ENCODE data around the gene MED25.

Gene MED25

DNA sequence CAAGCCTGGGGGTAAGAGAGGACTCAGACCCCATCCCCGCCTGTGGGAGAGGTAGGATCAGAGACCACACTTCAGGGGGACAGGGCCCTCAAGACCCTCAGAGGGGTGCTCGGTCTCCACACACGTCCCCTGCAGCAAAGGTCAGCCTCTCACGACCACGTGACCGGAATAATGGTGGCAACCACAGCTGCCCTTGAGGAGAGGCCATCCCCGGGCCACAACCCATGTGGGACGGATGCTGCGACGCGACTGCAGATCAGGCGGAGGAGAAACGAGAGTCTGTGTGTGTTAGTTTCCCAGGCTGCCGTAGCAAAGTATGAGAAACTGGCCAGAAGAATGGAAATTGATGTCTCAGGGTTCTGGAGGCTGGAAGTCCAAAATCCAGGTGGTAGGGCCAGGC, 8.9 kb downstream of the MED25 start:
- TF ChIP-seq POLR2AphosphoS5 (IDR thresholded peaks at IDR 0.05; ENCODE audit: low read depth, low read length) (no peak), TAF1 (IDR thresholded peaks at IDR 0.05; ENCODE audit: borderline replicate concordance, insufficient read depth, low read length) (no peak), SIN3A (IDR thresholded peaks at IDR 0.05; ENCODE audit: borderline replicate concordance, insufficient read depth, low read length) (no peak), FOXP2 (optimal IDR thresholded peaks at IDR 0.05; ENCODE audit: borderline replicate concordance, extremely low read depth, extremely low read length, insufficient read depth) (no peak)
- TF ChIP-seq, protein P1, sequence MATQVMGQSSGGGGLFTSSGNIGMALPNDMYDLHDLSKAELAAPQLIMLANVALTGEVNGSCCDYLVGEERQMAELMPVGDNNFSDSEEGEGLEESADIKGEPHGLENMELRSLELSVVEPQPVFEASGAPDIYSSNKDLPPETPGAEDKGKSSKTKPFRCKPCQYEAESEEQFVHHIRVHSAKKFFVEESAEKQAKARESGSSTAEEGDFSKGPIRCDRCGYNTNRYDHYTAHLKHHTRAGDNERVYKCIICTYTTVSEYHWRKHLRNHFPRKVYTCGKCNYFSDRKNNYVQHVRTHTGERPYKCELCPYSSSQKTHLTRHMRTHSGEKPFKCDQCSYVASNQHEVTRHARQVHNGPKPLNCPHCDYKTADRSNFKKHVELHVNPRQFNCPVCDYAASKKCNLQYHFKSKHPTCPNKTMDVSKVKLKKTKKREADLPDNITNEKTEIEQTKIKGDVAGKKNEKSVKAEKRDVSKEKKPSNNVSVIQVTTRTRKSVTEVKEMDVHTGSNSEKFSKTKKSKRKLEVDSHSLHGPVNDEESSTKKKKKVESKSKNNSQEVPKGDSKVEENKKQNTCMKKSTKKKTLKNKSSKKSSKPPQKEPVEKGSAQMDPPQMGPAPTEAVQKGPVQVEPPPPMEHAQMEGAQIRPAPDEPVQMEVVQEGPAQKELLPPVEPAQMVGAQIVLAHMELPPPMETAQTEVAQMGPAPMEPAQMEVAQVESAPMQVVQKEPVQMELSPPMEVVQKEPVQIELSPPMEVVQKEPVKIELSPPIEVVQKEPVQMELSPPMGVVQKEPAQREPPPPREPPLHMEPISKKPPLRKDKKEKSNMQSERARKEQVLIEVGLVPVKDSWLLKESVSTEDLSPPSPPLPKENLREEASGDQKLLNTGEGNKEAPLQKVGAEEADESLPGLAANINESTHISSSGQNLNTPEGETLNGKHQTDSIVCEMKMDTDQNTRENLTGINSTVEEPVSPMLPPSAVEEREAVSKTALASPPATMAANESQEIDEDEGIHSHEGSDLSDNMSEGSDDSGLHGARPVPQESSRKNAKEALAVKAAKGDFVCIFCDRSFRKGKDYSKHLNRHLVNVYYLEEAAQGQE (IDR thresholded peaks at IDR 0.05; ENCODE audit: insufficient read depth in 1 of 2, low read depth in 2 of 2, low read length in 2 of 2), result no peak

DNA sequence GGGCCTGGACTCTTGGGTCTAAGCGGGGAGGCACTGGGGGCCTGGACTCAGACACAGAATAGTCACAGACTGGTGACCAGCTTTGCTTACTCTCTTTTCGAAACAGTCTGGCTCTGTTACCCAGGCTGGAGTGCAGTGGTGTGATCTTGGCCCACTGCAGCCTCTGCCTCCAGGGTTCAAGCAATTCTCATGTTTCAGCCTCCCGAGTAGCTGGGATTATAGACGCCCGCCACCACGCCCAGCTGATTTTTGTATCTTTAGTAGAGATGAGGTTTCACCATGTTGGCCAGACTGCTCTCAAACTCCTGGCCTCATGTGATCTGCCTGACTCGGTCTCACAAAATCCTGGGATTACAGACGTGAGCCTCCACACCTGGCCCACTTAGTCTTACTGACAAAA, 11.1 kb downstream of the MED25 start:
- TF ChIP-seq SIN3A (IDR thresholded peaks at IDR 0.05; ENCODE audit: borderline replicate concordance, insufficient read depth, low read length), result no peak
- no peak for TF ChIP-seq POLR2AphosphoS5 (IDR thresholded peaks at IDR 0.05; ENCODE audit: low read depth, low read length)
- no peak for TF ChIP-seq TAF1 (IDR thresholded peaks at IDR 0.05; ENCODE audit: borderline replicate concordance, insufficient read depth, low read length)
- no peak for TF ChIP-seq FOXP2 (optimal IDR thresholded peaks at IDR 0.05; ENCODE audit: borderline replicate concordance, extremely low read depth, extremely low read length, insufficient read depth)
- TF ChIP-seq, protein P1 (IDR thresholded peaks at IDR 0.05; ENCODE audit: insufficient read depth in 1 of 2, low read depth in 2 of 2, low read length in 2 of 2), result no peak

DNA sequence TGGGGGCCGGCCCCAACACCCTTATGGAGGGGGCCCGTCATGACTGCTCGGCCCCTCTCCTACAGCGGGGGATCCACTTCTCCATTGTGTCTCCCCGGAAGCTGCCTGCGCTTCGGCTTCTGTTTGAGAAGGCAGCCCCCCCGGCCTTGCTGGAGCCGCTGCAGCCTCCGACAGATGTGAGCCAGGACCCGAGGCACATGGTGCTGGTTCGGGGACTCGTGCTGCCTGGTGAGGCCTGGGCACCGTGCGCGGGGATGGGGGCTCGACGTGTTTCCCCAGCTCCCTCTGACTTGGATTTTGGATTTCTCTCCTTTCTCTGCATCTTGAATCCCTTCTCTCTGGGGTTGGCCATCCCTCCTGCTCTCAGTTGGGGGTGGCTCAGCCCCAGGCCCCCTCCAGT, 11.6 kb downstream of the MED25 start:
- TF ChIP-seq, protein P1 (IDR thresholded peaks at IDR 0.05; ENCODE audit: insufficient read depth in 1 of 2, low read depth in 2 of 2, low read length in 2 of 2), result no peak
- TF ChIP-seq FOXP2 (optimal IDR thresholded peaks at IDR 0.05; ENCODE audit: borderline replicate concordance, extremely low read depth, extremely low read length, insufficient read depth) (no peak), SIN3A (IDR thresholded peaks at IDR 0.05; ENCODE audit: borderline replicate concordance, insufficient read depth, low read length) (no peak), POLR2AphosphoS5 (IDR thresholded peaks at IDR 0.05; ENCODE audit: low read depth, low read length) (no peak), TAF1 (IDR thresholded peaks at IDR 0.05; ENCODE audit: borderline replicate concordance, insufficient read depth, low read length) (no peak)

DNA sequence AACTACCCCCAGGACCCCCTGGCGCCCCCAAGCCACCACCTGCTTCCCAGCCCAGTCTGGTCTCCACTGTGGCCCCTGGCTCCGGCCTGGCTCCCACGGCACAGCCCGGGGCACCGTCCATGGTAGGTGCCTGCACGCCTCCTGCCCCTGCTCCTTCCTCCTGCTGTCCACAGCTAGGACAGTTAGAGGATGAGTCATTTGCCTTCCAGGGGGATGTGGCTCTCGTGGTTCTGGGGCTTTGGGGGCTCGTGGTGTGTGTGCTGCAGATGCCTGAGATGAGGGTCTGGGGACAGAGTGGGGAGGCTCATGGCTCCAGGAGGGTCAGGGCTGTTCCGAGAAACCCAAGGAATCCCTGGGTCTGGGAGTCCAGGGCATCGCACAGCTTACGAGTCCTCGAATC, 12.7 kb downstream of the MED25 start:
- TF ChIP-seq SIN3A (IDR thresholded peaks at IDR 0.05; ENCODE audit: borderline replicate concordance, insufficient read depth, low read length) (no peak), FOXP2 (optimal IDR thresholded peaks at IDR 0.05; ENCODE audit: borderline replicate concordance, extremely low read depth, extremely low read length, insufficient read depth) (no peak), POLR2AphosphoS5 (IDR thresholded peaks at IDR 0.05; ENCODE audit: low read depth, low read length) (no peak), TAF1 (IDR thresholded peaks at IDR 0.05; ENCODE audit: borderline replicate concordance, insufficient read depth, low read length) (no peak)
- TF ChIP-seq, protein P1 (IDR thresholded peaks at IDR 0.05; ENCODE audit: insufficient read depth in 1 of 2, low read depth in 2 of 2, low read length in 2 of 2), result no peak

DNA sequence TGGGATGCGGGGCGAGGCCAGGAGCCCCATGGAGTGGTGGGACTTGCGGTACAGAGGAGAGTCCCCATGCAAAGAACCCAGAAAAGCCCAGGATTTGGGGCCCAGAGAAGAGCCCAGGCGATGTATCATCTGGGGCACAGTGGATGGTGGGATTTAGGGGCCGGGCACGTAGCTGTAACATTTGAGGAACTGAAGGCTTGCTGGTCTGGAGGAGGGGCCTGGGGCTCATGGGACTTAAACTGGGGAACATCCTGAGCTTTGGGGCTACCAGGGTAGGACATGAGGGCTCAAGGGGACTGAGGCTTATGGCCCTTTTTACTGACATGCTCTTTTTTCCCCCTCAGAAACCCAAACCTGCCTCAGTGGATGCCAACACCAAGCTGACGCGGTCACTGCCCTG, 13.5 kb downstream of the MED25 start:
- TF ChIP-seq POLR2AphosphoS5 (IDR thresholded peaks at IDR 0.05; ENCODE audit: low read depth, low read length), result no peak
- TF ChIP-seq TAF1 (IDR thresholded peaks at IDR 0.05; ENCODE audit: borderline replicate concordance, insufficient read depth, low read length), result no peak
- TF ChIP-seq, protein P1 (IDR thresholded peaks at IDR 0.05; ENCODE audit: insufficient read depth in 1 of 2, low read depth in 2 of 2, low read length in 2 of 2), result no peak
- no peak for TF ChIP-seq FOXP2 (optimal IDR thresholded peaks at IDR 0.05; ENCODE audit: borderline replicate concordance, extremely low read depth, extremely low read length, insufficient read depth)
- TF ChIP-seq SIN3A (IDR thresholded peaks at IDR 0.05; ENCODE audit: borderline replicate concordance, insufficient read depth, low read length), result no peak

Measured in PFSK-1 (cell line).